ENCODE measurements around the gene GTF2H2. TPM values are rescaled to one million over a fixed set of nuclear protein-coding genes. Genes with fewer than 3 reads are reported as not detected.
"Not testable (repeated sequence)": the region's sequence is repeated elsewhere in the genome, so short reads cannot be mapped to it uniquely, and the experiment has no call there.

Gene GTF2H2
- 13.0 TPM for polyA plus RNA-seq

DNA sequence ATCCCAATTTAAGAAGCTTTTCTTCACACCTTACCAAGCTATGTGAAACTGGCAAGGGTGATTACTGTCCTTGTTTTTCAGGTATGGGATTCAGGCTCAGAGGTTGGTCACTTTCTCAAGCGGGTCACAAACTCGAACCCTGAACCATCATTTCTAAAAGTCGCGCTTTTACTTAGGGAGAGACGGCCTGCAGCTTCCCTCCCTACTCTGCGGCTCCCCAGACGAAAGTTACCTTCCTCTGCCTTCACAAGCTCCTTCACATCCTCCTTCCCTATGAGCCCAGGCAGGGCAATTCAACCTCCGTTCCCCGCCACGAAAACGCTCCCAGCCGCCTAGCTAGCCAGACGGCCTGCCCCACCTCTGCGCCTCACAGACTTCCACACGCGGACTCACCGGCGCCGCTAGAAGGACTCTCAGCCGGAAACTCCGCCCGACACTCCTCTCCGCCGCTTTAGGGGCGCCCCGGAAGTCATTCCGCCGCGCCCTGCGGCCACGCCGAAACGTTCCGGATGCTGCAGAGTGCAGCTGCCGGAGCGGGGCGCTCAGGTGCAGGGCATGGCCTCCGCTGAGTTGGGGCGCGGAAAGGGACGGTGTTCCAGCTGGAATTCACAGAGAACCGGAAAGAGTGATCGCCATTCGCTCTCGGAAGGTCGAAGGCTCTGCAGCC, at the start of gene GTF2H2:
Gene GTF2H2 (minus strand): TSS at position 415 of the 667 bp plus-strand sequence. CDS start 4,913 bp downstream, outside the sequence.
- not testable (repeated sequence) for H3K4me1 Mint-ChIP-seq, H3K27ac Mint-ChIP-seq, H3K36me3 Mint-ChIP-seq, H3K27me3 Mint-ChIP-seq, H3K4me3 Mint-ChIP-seq, H3K9me3 Mint-ChIP-seq

DNA sequence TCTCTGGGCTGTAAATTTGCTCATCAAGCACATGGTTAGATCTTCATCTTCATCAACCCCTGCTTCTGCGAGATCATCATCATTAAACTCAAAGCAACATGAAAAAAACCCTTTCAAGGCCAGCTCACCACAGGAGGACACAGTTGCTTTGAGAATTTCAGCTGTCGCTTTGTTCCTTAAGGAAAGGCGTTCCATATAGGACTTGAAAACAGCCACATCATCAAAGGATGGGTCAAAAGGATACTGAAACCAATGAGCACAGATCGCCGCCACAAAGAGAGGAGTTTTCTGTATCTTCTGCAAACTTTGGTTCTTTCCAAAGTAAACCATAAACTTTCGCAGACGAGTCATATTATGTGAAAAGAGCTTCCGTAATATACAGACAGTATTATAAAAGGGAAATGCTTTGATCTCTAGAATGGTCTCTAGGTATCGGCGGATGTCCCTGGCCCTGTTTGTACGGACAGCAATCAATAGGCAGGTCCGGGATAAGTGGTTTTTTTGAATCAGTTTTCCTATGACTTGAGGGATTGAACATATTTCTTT, 42.3 kb upstream of the GTF2H2 start:
- not testable (repeated sequence) for H3K9me3 Mint-ChIP-seq, H3K27me3 Mint-ChIP-seq, H3K4me1 Mint-ChIP-seq, H3K36me3 Mint-ChIP-seq, H3K4me3 Mint-ChIP-seq, H3K27ac Mint-ChIP-seq

DNA sequence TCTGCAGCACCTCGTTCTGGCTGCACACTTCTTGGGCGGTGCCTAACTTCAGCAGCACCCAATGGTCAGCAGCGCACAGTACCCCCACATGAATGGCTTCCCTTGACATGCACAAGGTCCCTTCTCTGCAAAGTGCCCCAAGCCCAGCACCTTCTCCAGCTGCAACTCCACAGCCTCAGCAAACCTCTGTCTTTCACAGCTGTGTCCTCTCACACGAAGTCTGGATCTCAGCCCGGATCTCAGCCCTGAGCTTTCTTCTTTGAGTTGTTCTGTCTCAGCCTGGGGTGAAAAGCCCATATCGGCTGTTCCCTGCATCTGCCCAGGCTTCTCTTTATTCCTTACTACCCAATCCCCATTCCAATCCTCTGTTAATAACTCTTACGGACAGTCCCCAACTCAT, 32.5 kb upstream of the GTF2H2 start:
- not testable (repeated sequence) for H3K9me3 Mint-ChIP-seq, H3K4me1 Mint-ChIP-seq, H3K27ac Mint-ChIP-seq, H3K36me3 Mint-ChIP-seq, H3K4me3 Mint-ChIP-seq, H3K27me3 Mint-ChIP-seq

DNA sequence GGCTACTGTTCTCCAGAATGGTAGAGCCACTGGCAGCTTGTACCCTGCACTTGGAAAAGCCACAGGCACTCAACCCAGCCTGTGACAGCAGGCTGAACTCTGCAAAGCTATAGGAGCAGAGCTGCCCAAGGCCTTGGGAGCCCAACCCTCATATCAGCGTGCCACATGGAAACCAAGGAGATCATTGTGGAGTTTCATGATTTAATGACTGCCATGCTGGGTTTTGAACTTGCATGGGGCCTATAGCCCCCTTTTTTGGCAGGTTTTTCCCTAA, 30.4 kb upstream of the GTF2H2 start:
- H3K9me3 Mint-ChIP-seq, H3K4me3 Mint-ChIP-seq, H3K4me1 Mint-ChIP-seq, H3K27ac Mint-ChIP-seq, H3K36me3 Mint-ChIP-seq, H3K27me3 Mint-ChIP-seq: not testable (repeated sequence)

DNA sequence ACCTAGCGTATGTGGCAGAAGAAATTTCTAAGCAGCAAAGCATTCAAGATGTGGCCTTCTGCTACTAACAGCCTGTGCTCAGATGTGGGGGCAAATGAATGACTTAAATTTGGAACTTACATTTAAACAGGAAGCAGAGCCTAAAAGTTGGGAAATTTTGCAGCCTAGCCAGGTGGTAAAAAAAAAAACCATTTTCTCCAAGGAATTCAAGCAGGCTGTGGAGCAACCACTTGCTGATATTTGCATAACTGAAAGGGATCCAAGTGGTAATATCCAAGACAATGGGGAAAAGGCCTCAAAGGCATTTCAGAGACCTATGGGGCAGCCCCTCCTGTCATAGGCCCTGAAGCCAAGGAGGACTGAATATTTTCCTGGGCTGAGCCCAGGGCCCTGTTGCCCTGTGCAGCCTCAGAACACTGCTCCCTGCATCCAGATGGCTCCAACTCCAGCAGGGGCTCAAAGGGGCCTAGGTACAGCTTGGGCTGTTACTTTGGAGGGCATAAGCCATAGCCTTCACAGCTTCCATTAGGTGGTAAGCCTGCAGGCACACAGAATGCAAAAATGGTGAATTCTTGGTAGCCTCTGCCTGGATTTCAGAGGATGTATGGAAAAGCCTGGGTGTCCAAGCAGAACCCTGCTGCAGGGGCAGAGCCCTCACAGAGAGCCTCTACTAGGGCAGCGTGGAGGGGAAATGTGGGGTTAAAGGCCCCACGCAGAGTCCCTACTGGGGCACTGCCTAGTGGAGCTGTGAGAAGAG, 29.9 kb upstream of the GTF2H2 start:
- not testable (repeated sequence) for H3K36me3 Mint-ChIP-seq, H3K27me3 Mint-ChIP-seq, H3K9me3 Mint-ChIP-seq, H3K27ac Mint-ChIP-seq, H3K4me3 Mint-ChIP-seq, H3K4me1 Mint-ChIP-seq

DNA sequence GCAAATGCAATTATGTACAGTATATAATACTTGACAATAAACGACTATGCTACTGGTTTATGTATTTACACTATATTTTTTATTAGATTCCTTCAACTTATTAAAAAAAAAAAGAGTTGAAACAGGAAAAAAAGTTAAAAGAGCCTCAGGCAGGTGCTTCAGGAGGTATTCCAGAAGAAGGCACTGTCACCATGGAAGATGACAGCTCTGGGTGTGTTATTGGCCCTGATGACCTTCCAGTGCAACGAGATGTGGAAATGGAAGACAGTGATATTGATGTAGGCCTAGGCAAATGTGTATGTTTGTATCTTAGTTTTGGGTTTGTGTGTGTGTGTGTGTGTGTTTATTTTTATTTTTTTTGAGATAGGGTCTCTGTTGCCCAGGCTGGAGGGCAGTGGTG, 22.3 kb upstream of the GTF2H2 start:
- not testable (repeated sequence) for H3K36me3 Mint-ChIP-seq, H3K27ac Mint-ChIP-seq, H3K4me1 Mint-ChIP-seq, H3K9me3 Mint-ChIP-seq, H3K27me3 Mint-ChIP-seq, H3K4me3 Mint-ChIP-seq

DNA sequence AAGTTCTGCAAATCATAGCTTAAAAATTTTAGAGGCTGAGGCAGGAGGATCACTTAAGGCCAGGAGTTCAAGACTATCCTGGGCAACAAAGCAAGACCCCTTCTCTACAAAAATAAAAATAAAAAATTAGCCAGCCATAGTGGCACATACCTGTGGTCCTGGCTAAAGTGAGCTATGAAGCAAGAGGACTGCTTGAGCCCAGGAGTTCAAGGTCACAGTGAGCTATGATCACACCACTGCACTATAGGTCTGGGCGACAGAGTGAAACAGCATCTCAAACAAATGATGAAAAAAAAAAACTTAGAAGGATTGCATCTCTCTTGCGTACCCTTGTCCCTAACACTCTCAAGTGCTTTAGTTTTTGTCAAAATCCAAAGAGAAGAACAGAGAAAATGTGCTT, 21.3 kb upstream of the GTF2H2 start:
- not testable (repeated sequence) for H3K27ac Mint-ChIP-seq, H3K4me3 Mint-ChIP-seq, H3K36me3 Mint-ChIP-seq, H3K9me3 Mint-ChIP-seq, H3K4me1 Mint-ChIP-seq, H3K27me3 Mint-ChIP-seq

DNA sequence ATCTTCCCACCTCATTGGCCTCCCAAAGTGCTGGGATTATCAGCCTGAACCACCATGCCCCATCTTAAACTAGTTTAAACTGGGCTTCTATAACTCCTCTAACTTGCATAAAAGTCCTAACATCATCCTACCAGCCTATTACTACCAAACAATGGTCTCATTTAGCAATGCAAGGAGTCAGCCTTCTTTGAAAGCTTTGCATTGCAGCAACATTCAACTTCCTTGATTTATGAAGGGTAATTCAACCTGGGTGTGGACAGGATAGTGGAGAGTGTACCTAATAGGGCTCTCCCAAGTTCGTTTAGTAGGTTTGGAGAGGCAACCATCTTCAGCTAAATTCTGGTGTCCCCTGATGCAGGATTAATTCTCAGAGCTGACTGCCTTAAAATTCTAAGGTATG, 18.7 kb upstream of the GTF2H2 start:
- H3K36me3 Mint-ChIP-seq, H3K4me3 Mint-ChIP-seq, H3K9me3 Mint-ChIP-seq, H3K4me1 Mint-ChIP-seq, H3K27me3 Mint-ChIP-seq, H3K27ac Mint-ChIP-seq: not testable (repeated sequence)

DNA sequence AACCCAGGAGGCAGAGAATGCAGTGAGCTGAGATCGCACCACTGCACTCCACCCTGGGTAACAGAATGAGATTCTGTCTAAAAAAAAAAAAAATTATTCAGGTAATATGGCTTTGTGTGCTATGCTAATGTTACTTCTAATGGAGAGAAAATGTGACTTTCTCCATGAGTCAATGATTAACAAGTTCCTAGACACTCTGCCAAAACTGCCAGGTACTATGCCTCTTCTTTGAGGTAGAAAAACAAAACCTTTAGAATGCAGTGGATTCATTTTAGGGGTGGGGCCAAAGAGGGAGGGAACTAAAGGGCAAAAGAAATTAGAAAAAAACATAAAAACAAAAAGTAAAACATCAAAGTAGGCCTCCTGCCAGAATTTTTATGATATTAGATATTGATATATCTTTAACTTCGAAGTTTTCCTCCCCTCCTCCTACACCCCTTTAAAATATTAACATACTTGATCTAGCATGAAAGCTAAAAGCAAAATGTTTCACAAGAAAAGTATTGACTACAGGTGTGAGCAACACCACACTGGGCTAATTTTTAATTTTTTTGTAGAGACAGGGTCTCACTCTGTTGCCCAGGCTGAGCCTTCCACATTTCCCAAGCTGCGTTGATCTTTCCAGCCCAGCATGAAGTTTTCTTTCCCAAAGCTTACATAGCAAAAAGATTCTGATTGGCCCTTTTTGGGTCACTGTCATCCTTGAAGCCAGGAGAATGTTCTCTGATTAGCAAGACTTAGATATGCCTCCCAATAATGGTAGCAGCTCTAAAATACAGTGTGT, 17.0 kb upstream of the GTF2H2 start:
- H3K4me1 Mint-ChIP-seq, H3K9me3 Mint-ChIP-seq, H3K27ac Mint-ChIP-seq, H3K36me3 Mint-ChIP-seq, H3K27me3 Mint-ChIP-seq, H3K4me3 Mint-ChIP-seq: not testable (repeated sequence)

DNA sequence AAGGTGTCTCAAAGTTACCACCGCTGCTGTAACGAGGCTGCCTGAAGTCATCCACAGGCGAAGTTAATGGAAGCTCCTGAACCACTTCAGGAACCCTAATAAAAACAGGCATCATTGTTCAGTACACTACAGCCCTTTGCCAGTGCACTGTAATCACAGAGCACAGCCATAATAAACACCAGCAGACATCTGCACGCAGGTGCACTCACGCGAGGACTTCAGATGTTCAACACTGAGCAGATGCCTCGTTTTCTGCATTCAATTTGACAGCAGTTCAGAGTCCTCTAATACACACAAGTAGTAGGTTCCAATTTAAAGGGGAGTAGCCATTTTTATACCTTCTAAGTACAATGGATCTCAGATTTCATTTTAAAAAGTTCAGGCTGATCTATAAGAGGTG, 15.4 kb upstream of the GTF2H2 start:
- not testable (repeated sequence) for H3K4me3 Mint-ChIP-seq, H3K9me3 Mint-ChIP-seq, H3K27ac Mint-ChIP-seq, H3K36me3 Mint-ChIP-seq, H3K4me1 Mint-ChIP-seq, H3K27me3 Mint-ChIP-seq

DNA sequence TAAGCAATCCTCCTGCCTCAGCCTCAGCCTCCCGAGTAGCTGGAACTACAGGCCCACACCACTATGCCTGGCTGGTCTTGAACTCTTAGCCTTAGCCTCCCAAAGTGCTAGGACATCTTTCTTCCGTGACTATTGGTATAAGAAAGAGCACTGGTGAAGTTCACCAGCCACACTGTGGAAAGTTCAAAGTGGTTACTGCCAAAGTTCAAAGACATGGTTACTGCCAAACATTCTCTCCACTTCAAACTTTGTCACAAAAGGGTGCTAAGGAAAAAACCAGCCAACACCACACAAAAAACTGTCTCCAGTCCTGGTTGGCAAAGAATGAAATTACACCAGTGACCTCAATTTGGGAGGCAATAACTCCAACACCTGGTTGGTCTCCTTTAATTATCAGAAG, 14.9 kb upstream of the GTF2H2 start:
- not testable (repeated sequence) for H3K9me3 Mint-ChIP-seq, H3K4me3 Mint-ChIP-seq, H3K36me3 Mint-ChIP-seq, H3K27ac Mint-ChIP-seq, H3K27me3 Mint-ChIP-seq, H3K4me1 Mint-ChIP-seq

DNA sequence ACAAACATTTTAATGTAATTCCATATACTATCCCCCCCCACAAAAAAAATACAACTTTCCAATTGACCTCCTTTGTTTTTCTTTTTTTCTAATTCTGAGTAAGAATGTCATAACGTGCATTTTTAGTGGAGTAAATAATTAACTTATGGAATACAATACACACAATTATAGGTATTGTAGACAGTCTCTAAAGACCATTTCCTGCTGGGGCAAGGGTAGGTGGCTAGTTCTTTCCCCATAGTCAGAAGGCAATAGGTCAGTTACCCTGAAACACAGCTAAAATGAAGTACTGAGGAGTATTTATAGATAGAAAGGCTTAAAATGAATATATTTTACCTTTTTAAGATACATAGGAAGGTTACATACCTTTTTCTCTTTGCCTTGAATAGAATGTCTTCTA, 6.2 kb downstream of the GTF2H2 start:
- not testable (repeated sequence) for H3K27me3 Mint-ChIP-seq, H3K9me3 Mint-ChIP-seq, H3K36me3 Mint-ChIP-seq, H3K27ac Mint-ChIP-seq, H3K4me3 Mint-ChIP-seq, H3K4me1 Mint-ChIP-seq

DNA sequence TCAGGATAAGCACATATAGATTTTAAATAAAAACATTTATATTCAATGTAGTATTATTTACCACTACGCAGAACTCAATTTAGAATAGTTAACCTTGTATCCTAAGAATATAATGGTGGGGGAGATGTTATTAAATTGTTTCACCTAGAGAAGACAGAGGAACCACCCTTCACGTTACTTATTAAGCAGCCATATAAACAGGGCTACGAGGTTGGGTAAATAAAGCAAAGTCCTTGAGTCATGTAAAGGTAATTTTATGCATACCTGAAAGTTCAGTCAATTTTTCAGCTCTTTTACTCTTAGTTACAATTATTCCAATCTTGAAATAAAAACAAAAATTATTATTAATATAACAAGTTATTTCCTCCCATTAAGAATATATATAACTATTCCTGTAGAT, 8.1 kb downstream of the GTF2H2 start:
- H3K27me3 Mint-ChIP-seq, H3K27ac Mint-ChIP-seq, H3K4me3 Mint-ChIP-seq, H3K36me3 Mint-ChIP-seq, H3K4me1 Mint-ChIP-seq, H3K9me3 Mint-ChIP-seq: not testable (repeated sequence)

DNA sequence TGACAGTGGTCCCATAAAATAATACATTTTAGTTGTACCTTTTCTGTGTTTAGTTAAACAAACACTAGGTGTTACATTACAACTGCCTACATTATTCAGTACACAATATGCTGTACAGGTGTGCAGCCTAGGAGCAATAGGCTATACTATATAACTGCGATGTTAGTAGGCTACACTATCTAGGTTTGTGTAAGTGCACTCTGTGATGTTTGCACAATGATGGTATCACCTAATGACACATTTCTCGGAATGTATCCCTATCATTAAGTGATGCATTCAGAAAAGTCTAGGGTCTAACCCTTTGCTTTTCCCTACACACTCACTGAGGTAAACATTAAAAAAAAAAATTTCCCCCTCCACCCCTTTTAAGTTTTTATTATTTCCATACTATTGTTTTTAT, 22.7 kb downstream of the GTF2H2 start:
- H3K27me3 Mint-ChIP-seq, H3K27ac Mint-ChIP-seq, H3K4me3 Mint-ChIP-seq, H3K9me3 Mint-ChIP-seq, H3K36me3 Mint-ChIP-seq, H3K4me1 Mint-ChIP-seq: not testable (repeated sequence)

DNA sequence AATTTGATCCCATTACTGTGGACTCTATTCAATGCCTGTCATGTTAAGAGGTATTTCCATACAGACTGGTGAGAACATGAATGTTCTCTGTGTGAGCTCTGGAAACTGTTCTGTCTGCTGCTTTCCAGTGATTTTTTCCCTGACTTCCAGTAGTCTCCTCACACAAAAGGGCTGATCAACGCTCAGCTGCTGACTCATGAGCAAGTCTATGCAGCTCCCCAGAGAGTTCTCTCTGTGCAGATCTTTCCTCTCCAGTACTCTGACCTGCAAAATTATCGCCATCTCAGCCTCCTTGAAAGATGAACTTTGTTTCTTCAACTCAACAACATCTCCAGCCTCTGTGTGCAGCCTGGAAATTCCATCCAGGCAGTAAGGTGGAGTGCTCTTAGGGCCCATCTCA, 23.3 kb downstream of the GTF2H2 start:
- H3K9me3 Mint-ChIP-seq, H3K4me3 Mint-ChIP-seq, H3K36me3 Mint-ChIP-seq, H3K27ac Mint-ChIP-seq, H3K27me3 Mint-ChIP-seq, H3K4me1 Mint-ChIP-seq: not testable (repeated sequence)

DNA sequence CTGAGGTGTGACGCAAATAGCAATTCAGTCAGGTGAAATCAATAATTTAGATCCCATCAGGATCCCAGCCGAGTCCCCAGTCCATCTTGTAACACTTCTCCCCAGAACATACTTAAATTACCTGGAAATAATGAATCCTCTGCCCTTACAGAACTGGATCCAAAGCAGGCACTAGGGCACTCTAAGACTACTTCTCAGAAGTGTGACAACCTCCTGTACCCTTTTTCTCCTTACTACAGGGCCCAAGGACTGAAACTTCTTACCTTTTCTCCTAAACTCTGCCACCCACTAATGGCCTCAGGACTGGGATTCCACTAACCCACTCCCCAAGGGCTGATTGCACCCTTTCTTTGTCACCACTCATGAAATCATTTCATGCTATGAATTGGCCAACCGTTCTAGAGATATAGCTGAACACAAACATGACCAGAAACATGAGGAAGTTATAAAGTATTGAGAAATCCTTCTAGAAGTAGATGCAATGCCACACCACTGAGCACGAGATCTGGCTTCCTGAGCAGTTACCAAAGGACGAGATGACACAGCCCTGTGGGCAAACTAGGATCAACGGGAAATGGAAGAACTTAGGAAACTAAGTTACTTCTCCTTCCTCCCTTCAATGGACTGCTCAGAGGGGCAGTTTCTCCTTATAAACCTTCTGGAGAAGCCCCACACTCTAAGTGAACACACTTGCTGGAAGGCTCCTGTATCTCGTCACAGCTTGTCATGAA, 36.3 kb downstream of the GTF2H2 start:
- not testable (repeated sequence) for H3K27me3 Mint-ChIP-seq, H3K4me1 Mint-ChIP-seq, H3K36me3 Mint-ChIP-seq, H3K4me3 Mint-ChIP-seq, H3K27ac Mint-ChIP-seq, H3K9me3 Mint-ChIP-seq
